SK-N-SH (cell line): ENCODE data around the gene ZNF264. TPM values are rescaled to one million over a fixed set of nuclear protein-coding genes. Genes with fewer than 3 reads are reported as not detected.

Experiments
- CTCF ChIA-PET: fragments of 300-600, 350-600 bp; formaldehyde crosslinking; extraction: SDS; loops from one replicate; lab custom pipeline; 2021; lab: Yijun Ruan, JAX
- POLR2A ChIA-PET: fragments of 350-600 bp; sonication (Branson Sonifier 250); formaldehyde crosslinking; extraction: SDS; loops from one replicate; lab custom pipeline; 2020; ENCODE audit warnings: antibody characterized with exemption, inconsistent platforms; lab: Yijun Ruan, JAX
- DNase-seq: peaks from one replicate; pipeline ENCODE4 v3.0.0; 2012
- H2AFZ ChIP-seq: fragments of 200-600 bp; sonication (generic); 2 replicates; pipeline ENCODE4 v1.8.1; 2016; ENCODE audit warnings: antibody characterized with exemption, mild to moderate bottlenecking, low read depth
- H3F3A ChIP-seq: fragments of 200-600 bp; sonication (generic); replicated peaks from 2 replicates; pipeline ENCODE3; 2016; ENCODE audit warnings: antibody characterized with exemption, mild to moderate bottlenecking; ENCODE audit not compliant: insufficient read depth
- H3K27ac ChIP-seq, 2 experiments: fragments of 200-500 bp in 1 of 2; fragments of 200-600 bp in 1 of 2; sonication (Bioruptor generic) in 1 of 2; sonication (generic), shearing (Covaris generic) in 1 of 2; 2 replicates each; pipeline versions ENCODE4 v1.5.1 to v1.6.1; 2014 to 2016; ENCODE audit warnings: low read depth in 2 of 2, inconsistent platforms in 1 of 2, low read length in 1 of 2, mild to moderate bottlenecking in 1 of 2, mixed read lengths in 1 of 2
- H3K27me3 ChIP-seq: fragments of 200-600 bp; sonication (generic), shearing (Covaris generic); 2 replicates; pipeline ENCODE4 v1.6.1; 2016; ENCODE audit warnings: mixed run types; ENCODE audit not compliant: insufficient read depth
- H3K36me3 ChIP-seq, 2 experiments: fragments of 200-500 bp in 1 of 2; fragments of 200-600 bp in 1 of 2; sonication (Bioruptor generic) in 1 of 2; sonication (generic) in 1 of 2; replicated peaks in 1 of 2; 2 replicates each; pipeline versions ENCODE3 to v1.5.1; 2014 to 2016; ENCODE audit warnings: low read length in 1 of 2, mild to moderate bottlenecking in 1 of 2; ENCODE audit not compliant: insufficient read depth in 2 of 2, control insufficient read depth in 1 of 2
- H3K4me1 ChIP-seq, 2 experiments: fragments of 200-500 bp in 1 of 2; fragments of 200-600 bp in 1 of 2; sonication (Bioruptor generic) in 1 of 2; sonication (generic), shearing (Covaris generic) in 1 of 2; 2 replicates each; pipeline versions ENCODE4 v1.5.1 to v1.6.1; 2014 to 2016; ENCODE audit warnings: low read depth in 1 of 2, low read length in 1 of 2, mixed run types in 1 of 2; ENCODE audit not compliant: insufficient read depth in 2 of 2, control insufficient read depth in 1 of 2
- H3K4me2 ChIP-seq: fragments of 200-600 bp; sonication (generic), shearing (Covaris generic); 2 replicates; pipeline ENCODE4 v1.6.1; 2017; ENCODE audit warnings: mixed run types
- H3K4me3 ChIP-seq, 2 experiments: fragments of 200-500 bp in 1 of 2; fragments of 200-600 bp in 1 of 2; sonication (Bioruptor generic) in 1 of 2; sonication (generic), shearing (Covaris generic) in 1 of 2; 2 replicates each; pipeline versions ENCODE4 v1.5.1 to v1.8.1; 2014 to 2016; ENCODE audit warnings: low read depth in 2 of 2, inconsistent platforms in 1 of 2, low read length in 1 of 2, mild to moderate bottlenecking in 1 of 2, mixed read lengths in 1 of 2, moderate library complexity in 1 of 2
- H3K79me2 ChIP-seq: fragments of 200-600 bp; sonication (generic); 2 replicates; pipeline ENCODE4 v1.8.1; 2017; ENCODE audit warnings: mild to moderate bottlenecking; ENCODE audit not compliant: insufficient read depth
- H3K9ac ChIP-seq: fragments of 200-600 bp; sonication (generic); 2 replicates; pipeline ENCODE4 v1.6.1; 2017; ENCODE audit warnings: mixed run types
- H3K9me2 ChIP-seq: fragments of 200-600 bp; sonication (generic); 2 replicates; pipeline ENCODE4 v1.6.1; 2017; ENCODE audit warnings: mixed run types
- H3K9me3 ChIP-seq: fragments of 200-600 bp; sonication (generic); 2 replicates; pipeline ENCODE4 v1.6.1; 2017; ENCODE audit warnings: mixed run types, mild to moderate bottlenecking, moderate library complexity
- H4K20me1 ChIP-seq: fragments of 200-600 bp; sonication (generic); 2 replicates; pipeline ENCODE4 v1.6.1; 2017; ENCODE audit warnings: mild to moderate bottlenecking, mixed run types; ENCODE audit not compliant: insufficient read depth
- EP300 ChIP-seq, 2 experiments: IDR thresholded peaks; 2 replicates each; pipeline versions ENCODE4 v1.4.0 to v1.6.1; 2012; ENCODE audit warnings: borderline replicate concordance in 1 of 2, low read depth in 1 of 2, low read length in 1 of 2
- EZH2phosphoT487 ChIP-seq: fragments of 200-600 bp; sonication (generic); IDR thresholded peaks from 2 replicates; pipeline ENCODE4 v1.6.1; 2017; ENCODE audit warnings: low read depth, mixed run types, mild to moderate bottlenecking, antibody characterized with exemption, moderate library complexity, borderline replicate concordance
- FOSL2 ChIP-seq: IDR thresholded peaks from 2 replicates; pipeline ENCODE4 v1.4.0; 2012; ENCODE audit warnings: low read depth, mild to moderate bottlenecking, moderate library complexity, borderline replicate concordance
- FOXJ3 ChIP-seq: sonication (generic); formaldehyde crosslinking; IDR thresholded peaks from 2 replicates; pipeline ENCODE4 v1.5.1; 2020; ENCODE audit warnings: mild to moderate bottlenecking, missing genetic modification reagents
- GATA2 ChIP-seq: sonication (generic); formaldehyde crosslinking; IDR thresholded peaks from 2 replicates; pipeline ENCODE4 v1.5.0; 2020; ENCODE audit warnings: mild to moderate bottlenecking, missing genetic modification reagents
- NRF1 ChIP-seq: IDR thresholded peaks from 2 replicates; pipeline ENCODE4 v1.6.1; 2012; ENCODE audit warnings: low read depth, mild to moderate bottlenecking, low read length
- POLR2AphosphoS5 ChIP-seq: IDR thresholded peaks from 2 replicates; pipeline ENCODE4 v1.6.1; 2012; ENCODE audit warnings: low read depth, low read length
- RAD21 ChIP-seq: IDR thresholded peaks from 2 replicates; pipeline ENCODE4 v1.6.1; 2012; ENCODE audit warnings: mild to moderate bottlenecking, low read length
- RCOR1 ChIP-seq: fragments of 150-350 bp; IDR thresholded peaks from 2 replicates; pipeline ENCODE4 v1.6.1; 2017; ENCODE audit warnings: antibody characterized with exemption, low read length
- RFX5 ChIP-seq: IDR thresholded peaks from 2 replicates; pipeline ENCODE4 v1.6.1; 2012; ENCODE audit warnings: mild to moderate bottlenecking, improper control_type of control experiment, low read length
- SIN3A ChIP-seq: IDR thresholded peaks from 2 replicates; pipeline ENCODE4 v1.6.1; 2012; ENCODE audit warnings: low read depth, mild to moderate bottlenecking, low read length, moderate library complexity, borderline replicate concordance
- SMC3 ChIP-seq: IDR thresholded peaks from 2 replicates; pipeline ENCODE4 v1.6.1; 2012; ENCODE audit warnings: low read depth, low read length, improper control_type of control experiment
- TAF1 ChIP-seq: IDR thresholded peaks from 2 replicates; pipeline ENCODE4 v1.6.1; 2012; ENCODE audit warnings: low read depth, mild to moderate bottlenecking, low read length, moderate library complexity, borderline replicate concordance
- YY1 ChIP-seq: IDR thresholded peaks from 2 replicates; pipeline ENCODE4 v1.4.0; 2012; ENCODE audit warnings: low read depth, mild to moderate bottlenecking
- WGBS: methylation state at CpG from one replicate; pipeline ENCODE4 v1.1.6; 2017; ENCODE audit warnings: low lambda C conversion rate; 5-methylcytosine and 5-hydroxymethylcytosine counted together
- polyA plus RNA-seq, 3 experiments: library from polyadenylated mRNA; depleted of rRNA; stranded (reverse); fragments of >200 nt; gene quantifications; 2 replicates each; pipeline ENCODE4 v1.2.3, GENCODE V29; 2012
- TF ChIP-seq, protein P1 (sequence below): IDR thresholded peaks from 2 replicates; pipeline ENCODE4 v1.4.0; 2012; ENCODE audit warnings: low read depth, borderline replicate concordance
- TF ChIP-seq, protein P2 (sequence below): IDR thresholded peaks from 2 replicates; pipeline ENCODE4; 2012
- TF ChIP-seq, protein P3 (sequence below): IDR thresholded peaks from 2 replicates; pipeline ENCODE4 v1.6.1; 2012; ENCODE audit warnings: mild to moderate bottlenecking, low read depth, low read length, moderate library complexity
- TF ChIP-seq, protein P4 (sequence below): IDR thresholded peaks from 2 replicates; pipeline ENCODE4 v1.4.0; 2012; ENCODE audit warnings: low read depth

The ZNF264 gene
- polyA plus RNA-seq, 1 of the 3 experiments (the other 2 are of a cell fraction): 8.8 TPM

DNA sequence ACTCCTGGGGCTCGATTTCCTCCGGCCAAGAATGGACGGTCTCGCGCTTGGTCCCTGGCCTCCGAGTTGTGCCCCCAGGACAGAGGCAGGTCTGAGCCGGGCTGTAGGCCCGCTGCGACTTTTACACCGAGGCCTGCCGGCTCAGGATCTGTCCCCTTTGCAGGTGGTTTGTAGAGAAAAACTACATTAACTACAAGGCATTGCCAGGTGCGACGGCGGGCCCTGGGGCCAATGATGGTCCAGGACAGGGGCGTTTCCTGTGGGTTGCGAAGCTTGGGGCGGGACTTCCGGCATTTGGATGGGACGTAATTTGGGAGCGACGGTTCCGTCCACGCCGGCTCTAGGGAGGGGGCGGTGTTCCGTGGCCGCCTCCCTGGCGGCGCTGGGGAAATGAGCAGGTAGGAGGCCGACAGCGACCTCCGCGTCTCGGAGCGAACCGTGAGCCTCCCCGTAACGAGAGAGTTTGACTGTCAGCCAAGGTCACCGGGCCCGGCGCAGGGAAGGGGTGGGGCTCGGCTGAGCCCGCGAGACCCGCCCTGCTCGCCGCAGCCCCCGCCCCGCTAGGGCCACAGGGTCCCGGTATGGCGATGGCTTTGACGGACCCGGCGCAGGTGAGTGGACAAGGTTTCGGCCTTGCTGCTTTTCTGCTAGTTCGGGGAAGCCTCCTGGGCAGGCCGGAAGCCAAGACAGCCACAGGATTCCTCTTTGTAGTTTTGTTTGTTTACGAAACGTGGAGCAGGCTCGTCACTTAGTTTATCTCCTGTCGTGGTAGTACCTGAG, 49.2 kb downstream of the ZNF264 start, which contains the start of gene ZNF805 (continued):
- TF ChIP-seq, protein P1, sequence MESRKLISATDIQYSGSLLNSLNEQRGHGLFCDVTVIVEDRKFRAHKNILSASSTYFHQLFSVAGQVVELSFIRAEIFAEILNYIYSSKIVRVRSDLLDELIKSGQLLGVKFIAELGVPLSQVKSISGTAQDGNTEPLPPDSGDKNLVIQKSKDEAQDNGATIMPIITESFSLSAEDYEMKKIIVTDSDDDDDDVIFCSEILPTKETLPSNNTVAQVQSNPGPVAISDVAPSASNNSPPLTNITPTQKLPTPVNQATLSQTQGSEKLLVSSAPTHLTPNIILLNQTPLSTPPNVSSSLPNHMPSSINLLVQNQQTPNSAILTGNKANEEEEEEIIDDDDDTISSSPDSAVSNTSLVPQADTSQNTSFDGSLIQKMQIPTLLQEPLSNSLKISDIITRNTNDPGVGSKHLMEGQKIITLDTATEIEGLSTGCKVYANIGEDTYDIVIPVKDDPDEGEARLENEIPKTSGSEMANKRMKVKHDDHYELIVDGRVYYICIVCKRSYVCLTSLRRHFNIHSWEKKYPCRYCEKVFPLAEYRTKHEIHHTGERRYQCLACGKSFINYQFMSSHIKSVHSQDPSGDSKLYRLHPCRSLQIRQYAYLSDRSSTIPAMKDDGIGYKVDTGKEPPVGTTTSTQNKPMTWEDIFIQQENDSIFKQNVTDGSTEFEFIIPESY: no peak
- TF ChIP-seq POLR2AphosphoS5: peak; percentile 70
- peak; percentile 95; the same call in 1 of the 2 replicates for TF ChIP-seq SIN3A
- TF ChIP-seq EP300 (IDR thresholded peaks at IDR 0.05; ENCODE audit: borderline replicate concordance in 1 of 2, low read depth in 1 of 2, low read length in 1 of 2): no peak
- no peak; the same call in 1 of the 2 replicates for TF ChIP-seq YY1
- TF ChIP-seq NRF1: no peak
- TF ChIP-seq, protein P2, sequence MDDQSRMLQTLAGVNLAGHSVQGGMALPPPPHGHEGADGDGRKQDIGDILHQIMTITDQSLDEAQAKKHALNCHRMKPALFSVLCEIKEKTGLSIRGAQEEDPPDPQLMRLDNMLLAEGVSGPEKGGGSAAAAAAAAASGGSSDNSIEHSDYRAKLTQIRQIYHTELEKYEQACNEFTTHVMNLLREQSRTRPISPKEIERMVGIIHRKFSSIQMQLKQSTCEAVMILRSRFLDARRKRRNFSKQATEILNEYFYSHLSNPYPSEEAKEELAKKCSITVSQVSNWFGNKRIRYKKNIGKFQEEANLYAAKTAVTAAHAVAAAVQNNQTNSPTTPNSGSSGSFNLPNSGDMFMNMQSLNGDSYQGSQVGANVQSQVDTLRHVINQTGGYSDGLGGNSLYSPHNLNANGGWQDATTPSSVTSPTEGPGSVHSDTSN: peak; percentile 77

DNA sequence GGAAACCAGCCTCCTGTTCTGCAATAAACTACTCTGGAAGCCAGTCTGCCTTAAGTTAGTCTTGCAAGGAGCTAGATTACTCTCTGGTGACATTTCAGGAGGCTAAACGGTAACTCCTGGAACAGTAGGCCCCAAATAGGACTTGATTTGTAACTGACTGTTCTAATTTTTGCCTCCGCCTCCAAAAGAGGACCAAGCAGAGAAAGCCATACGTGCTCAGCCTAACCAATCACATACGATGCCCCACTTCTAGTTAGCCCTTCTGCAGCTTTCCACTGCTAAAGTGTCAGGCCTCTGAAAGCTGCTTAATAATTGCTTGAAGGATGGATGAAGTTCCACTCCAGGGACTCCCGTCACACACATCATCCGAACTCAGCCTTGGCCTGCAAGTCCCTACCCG, 49.9 kb downstream of the ZNF264 start:
- Histone ChIP-seq H3K79me2 (peaks cover 54% of the 10 kb centered on the region), H3K27me3 (no peaks in the 10 kb centered on the region), H4K20me1 (no peaks in the 10 kb centered on the region), H3K4me2 (peak overlapping the region; percentile 81), H3K9me3 (no peaks in the 10 kb centered on the region), H3K4me3 (peak overlapping the region; percentile 82 to 85), H3F3A (no peaks in the 10 kb centered on the region), H3K36me3 (peaks cover 13 to 16% of the 10 kb centered on the region in 2 experiments), H3K27ac (peak overlapping the region; percentile 72 to 80; a peak in 2 of 4 replicates), H3K4me1 (peaks cover 10 to 15% of the 10 kb centered on the region in 2 experiments; a peak in 2 of 4 replicates), H3K9ac (peak overlapping the region; percentile 87), H2AFZ (peak overlapping the region; percentile 100), H3K9me2 (no peaks in the 10 kb centered on the region)
- peak; percentile 26 for DNase-seq
- POLR2A ChIA-PET: interaction anchor here (0.7 kb wide), 1 partner anchor 35 kb away, joined by 5 read pairs; no protein-coding TSS in a partner anchor
- TF ChIP-seq RFX5: no peak
- TF ChIP-seq SIN3A: no peak
- TF ChIP-seq GATA2: no peak
- TF ChIP-seq EZH2phosphoT487: no peak
- TF ChIP-seq, protein P3, sequence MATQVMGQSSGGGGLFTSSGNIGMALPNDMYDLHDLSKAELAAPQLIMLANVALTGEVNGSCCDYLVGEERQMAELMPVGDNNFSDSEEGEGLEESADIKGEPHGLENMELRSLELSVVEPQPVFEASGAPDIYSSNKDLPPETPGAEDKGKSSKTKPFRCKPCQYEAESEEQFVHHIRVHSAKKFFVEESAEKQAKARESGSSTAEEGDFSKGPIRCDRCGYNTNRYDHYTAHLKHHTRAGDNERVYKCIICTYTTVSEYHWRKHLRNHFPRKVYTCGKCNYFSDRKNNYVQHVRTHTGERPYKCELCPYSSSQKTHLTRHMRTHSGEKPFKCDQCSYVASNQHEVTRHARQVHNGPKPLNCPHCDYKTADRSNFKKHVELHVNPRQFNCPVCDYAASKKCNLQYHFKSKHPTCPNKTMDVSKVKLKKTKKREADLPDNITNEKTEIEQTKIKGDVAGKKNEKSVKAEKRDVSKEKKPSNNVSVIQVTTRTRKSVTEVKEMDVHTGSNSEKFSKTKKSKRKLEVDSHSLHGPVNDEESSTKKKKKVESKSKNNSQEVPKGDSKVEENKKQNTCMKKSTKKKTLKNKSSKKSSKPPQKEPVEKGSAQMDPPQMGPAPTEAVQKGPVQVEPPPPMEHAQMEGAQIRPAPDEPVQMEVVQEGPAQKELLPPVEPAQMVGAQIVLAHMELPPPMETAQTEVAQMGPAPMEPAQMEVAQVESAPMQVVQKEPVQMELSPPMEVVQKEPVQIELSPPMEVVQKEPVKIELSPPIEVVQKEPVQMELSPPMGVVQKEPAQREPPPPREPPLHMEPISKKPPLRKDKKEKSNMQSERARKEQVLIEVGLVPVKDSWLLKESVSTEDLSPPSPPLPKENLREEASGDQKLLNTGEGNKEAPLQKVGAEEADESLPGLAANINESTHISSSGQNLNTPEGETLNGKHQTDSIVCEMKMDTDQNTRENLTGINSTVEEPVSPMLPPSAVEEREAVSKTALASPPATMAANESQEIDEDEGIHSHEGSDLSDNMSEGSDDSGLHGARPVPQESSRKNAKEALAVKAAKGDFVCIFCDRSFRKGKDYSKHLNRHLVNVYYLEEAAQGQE: no peak
- TF ChIP-seq RAD21: no peak
- no peak for TF ChIP-seq FOXJ3
- no peak for TF ChIP-seq RCOR1
- TF ChIP-seq TAF1: no peak
- TF ChIP-seq EP300 (IDR thresholded peaks at IDR 0.05; ENCODE audit: borderline replicate concordance in 1 of 2, low read depth in 1 of 2, low read length in 1 of 2): no peak
- no peak for TF ChIP-seq SMC3
- TF ChIP-seq, protein P1: no peak
- TF ChIP-seq, protein P4, sequence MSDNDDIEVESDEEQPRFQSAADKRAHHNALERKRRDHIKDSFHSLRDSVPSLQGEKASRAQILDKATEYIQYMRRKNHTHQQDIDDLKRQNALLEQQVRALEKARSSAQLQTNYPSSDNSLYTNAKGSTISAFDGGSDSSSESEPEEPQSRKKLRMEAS: no peak
- TF ChIP-seq, protein P2: no peak
- no peak for TF ChIP-seq FOSL2
- WGBS: 17% methylated on average over 7 of the region's 7 CpGs
- CTCF ChIA-PET: no interaction called here
